ENCODE measurements around the gene CPXM2.

CPXM2 gene

GRCh38 chr10:123726836-123727235, 164.8 kb downstream of the CPXM2 start:
- DNase-seq: no peak

DNA sequence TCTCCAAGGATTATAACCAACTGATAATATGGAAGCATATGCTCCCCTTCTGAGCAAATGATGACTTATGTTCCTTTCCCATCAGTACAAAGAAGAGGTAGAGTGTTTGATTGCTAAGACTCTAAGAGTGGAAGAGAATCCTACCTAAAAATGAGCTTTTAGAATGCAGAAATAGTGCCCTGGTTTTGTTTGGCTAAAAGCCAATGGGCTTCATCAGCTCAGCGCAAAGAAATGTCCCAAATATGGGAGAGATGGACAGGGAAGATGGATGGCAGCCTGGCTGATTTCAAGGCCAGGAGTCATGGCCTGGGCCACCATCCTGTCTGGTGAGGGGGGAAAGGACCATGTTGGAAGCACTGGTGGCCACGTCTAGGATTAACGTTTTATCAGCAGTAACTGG, 165.2 kb downstream of the CPXM2 start:
- DNase-seq: no peak

DNA sequence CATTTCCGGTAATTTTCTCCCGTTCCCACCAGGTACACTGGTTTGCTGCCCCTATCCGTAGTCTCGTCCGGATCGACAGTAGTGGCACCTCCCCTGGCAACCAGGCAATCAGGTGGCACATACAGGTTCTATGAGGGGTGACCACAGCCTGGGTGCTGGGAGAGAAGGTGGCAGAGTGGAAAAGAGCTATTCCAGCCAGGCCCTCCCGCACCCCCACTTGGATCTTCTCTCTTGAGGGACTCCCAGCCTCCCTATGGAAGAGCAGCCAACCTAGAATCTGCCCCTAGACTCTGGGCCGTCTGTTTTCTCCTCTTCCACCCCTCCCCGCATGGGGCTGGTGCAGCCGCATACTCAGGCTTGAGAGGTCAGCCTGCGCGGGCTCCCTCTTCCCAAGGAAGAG, 166.9 kb downstream of the CPXM2 start:
- no peak for DNase-seq

DNA sequence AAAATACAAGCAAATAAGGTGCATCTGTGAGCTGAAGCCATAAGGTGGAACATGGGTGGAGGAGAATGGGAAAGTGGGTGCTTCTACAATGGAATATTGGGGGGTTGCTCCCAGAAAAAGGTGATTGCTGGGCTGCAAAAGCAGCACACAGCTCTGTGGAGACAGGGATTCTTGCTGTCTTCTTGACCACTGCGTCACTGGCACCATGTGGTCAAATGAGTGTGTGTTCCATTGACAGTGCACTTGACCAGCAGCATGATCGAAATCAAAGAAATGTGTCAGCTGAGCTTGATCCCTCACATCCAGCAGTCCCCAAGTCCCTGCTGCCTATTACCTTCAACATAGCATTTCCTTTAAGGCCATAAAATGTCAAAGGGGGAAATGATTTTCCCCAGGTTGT, 169.3 kb downstream of the CPXM2 start:
- no peak for DNase-seq

- DNase-seq: no peak
Observed at GRCh38 chr10:123721441-123722049, 170.1 kb downstream of the CPXM2 start.

GRCh38 chr10:123720536-123720935, 171.1 kb downstream of the CPXM2 start:
- no peak for DNase-seq

GRCh38 chr10:123718544-123719060, 173.0 kb downstream of the CPXM2 start:
- DNase-seq: no peak

DNA sequence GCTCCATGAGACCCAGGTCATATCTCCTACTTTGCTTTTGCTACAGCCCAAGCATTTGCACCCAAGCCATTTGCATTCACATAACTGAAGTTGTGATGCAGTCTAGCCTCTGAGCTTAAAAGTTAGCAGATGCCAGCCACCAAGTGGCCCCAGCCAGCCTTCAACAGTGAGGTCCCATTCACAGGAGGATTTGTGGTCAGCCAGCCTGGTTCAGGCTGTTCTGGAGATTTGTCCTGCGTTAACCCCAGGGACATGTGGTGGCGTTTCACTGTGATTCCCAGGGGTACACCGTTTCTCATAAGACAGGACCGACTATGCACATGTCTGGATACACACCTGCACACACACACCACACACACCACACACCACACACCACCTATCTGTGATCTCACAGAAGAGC, 174.3 kb downstream of the CPXM2 start:
- DNase-seq: no peak

DNA sequence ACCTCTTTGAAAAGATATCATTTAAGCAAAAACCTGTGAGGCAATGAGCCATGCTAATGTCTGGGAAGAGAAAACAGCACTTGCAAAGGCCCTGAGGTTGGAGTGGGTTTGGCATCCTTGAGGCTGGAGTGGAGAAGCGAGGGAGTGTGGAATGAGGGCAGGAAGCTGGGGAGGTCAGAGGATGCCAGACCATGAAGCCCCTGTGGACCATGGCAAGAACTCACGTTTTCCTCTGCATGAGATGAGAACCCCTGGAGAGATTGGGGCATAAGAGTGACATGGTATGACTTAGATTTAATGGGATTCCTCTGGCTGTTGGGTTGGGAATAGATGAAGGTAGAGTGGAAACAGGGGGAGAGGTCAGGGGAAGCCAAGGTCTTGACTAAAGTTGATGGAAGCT, 176.1 kb downstream of the CPXM2 start:
- DNase-seq: no peak

- DNase-seq: no peak
Observed at GRCh38 chr10:123706236-123706635, 185.4 kb downstream of the CPXM2 start.

DNA sequence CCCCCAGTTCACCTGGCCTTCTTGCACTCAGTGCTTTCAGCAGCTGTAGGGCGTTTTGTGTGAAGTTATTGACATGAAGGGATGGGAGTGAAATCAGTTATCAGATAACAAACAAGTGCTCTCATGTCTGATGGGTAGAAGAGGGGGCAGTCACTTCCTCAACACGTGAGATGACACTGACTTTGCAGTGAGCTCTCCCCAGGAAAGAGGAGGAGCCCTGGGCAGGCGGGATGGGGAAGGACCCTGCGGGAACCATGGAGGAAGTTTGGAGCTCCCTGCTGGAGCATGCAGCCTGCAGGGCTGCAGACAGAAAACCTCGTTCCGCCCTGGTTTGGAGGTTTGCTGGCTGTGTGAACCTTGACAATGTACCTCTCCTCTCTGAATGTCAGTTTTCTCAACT, 186.8 kb downstream of the CPXM2 start:
- DNase-seq: no peak

- no peak for DNase-seq
Observed at GRCh38 chr10:123704076-123704475, 187.5 kb downstream of the CPXM2 start.

DNA sequence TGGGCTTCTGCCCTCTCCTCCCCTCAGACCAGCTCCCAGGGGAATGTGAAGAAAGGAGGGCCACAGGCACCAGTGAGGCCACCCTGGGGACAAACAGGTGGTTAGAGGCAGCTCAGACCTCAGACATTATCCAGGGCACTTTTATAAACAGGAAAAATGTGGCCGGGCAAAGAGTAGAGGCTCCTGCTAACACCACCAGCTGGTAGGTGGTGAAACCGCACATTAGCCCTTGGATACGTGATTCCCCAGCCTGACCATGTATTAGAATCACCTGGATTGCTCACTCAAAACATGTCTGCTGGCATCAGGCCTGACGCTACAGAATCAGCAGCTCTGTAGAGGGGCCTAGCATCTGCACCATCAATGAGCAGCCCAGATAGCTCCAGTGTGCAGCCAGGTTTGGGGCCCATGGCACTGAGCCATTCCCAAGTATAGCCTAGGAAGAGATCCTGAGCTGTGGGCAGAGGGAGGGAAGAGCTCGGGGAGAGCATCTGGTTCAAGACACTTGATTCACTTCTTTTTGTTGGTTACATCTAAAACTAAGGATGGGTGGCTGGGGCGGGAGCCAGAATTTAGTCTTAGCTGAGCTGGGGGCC, 188.3 kb downstream of the CPXM2 start:
- no peak for DNase-seq
